HepG2 (cell line): ENCODE data around the gene C19orf33. TPM values are rescaled to one million over a fixed set of nuclear protein-coding genes. Genes with fewer than 3 reads are reported as not detected.

Experiments
- ATAC-seq: fragments of 200-7000 bp; cut with Tn5 transposase; 3 replicates; pipeline ENCODE4 v1.9.1; 2020; ENCODE audit warnings: mild to moderate bottlenecking, moderate library complexity
- BruUV-seq: library from RNA; stranded (reverse); fragments of 400-500 nt; replicated peaks from 2 replicates; lab custom pipeline; 2021; lab: Mats Ljungman, UMichigan
- CTCF ChIA-PET: fragments of 300-600 bp; formaldehyde crosslinking; extraction: SDS; loops from one replicate; lab custom pipeline; 2021; ENCODE audit warnings: low total read pairs, inconsistent platforms, low intra/inter-chr PET ratio; lab: Yijun Ruan, JAX
- POLR2A ChIA-PET: fragments of 350-600 bp; sonication (Branson Sonifier 250); formaldehyde crosslinking; loops from one replicate; lab custom pipeline; 2020; ENCODE audit warnings: antibody characterized with exemption, inconsistent platforms; lab: Yijun Ruan, JAX
- DNase-seq: peaks from one replicate; pipeline ENCODE4 v3.0.0-alpha.2; 2015; ENCODE audit warnings: low spot score
- FAIRE-seq: peaks from 3 replicates; lab custom pipeline; 2011; peaks lifted over from hg19 to GRCh38; lab: Jason Lieb, UNC
- H2AFZ ChIP-seq: one replicate; pipeline ENCODE4 v1.6.1; 2011; ENCODE audit warnings: low read length, inconsistent platforms
- H3K27ac ChIP-seq: fragments of 300-600 bp; 3 replicates; pipeline ENCODE4 v1.8.0; 2011; ENCODE audit warnings: mixed run types, mild to moderate bottlenecking, mixed read lengths, low read length, inconsistent platforms; ENCODE audit not compliant: insufficient read depth; ENCODE audit errors: extremely low read length
- H3K27me3 ChIP-seq, 2 experiments: fragments of 200-600 bp in 1 of 2; 2 replicates in 1 of 2; 3 replicates in 1 of 2; pipeline versions ENCODE4 v1.6.0 to v1.8.0; 2011; ENCODE audit warnings: low read length in 2 of 2, mild to moderate bottlenecking in 2 of 2, moderate library complexity in 2 of 2, inconsistent platforms in 1 of 2; ENCODE audit not compliant: insufficient read depth in 2 of 2, control insufficient read depth in 1 of 2
- H3K36me3 ChIP-seq, 2 experiments: fragments of 200-600 bp in 1 of 2; replicated peaks in 1 of 2; 2 replicates in 1 of 2; 3 replicates in 1 of 2; pipeline versions ENCODE4 v1.5.1 to v1.8.0; 2011; ENCODE audit warnings: low read length in 2 of 2, inconsistent platforms in 1 of 2; ENCODE audit not compliant: insufficient read depth in 2 of 2, control insufficient read depth in 1 of 2
- H3K4me1 ChIP-seq: 2 replicates; pipeline ENCODE4 v1.5.1; 2012; ENCODE audit warnings: low read length, inconsistent platforms; ENCODE audit not compliant: insufficient read depth
- H3K4me2 ChIP-seq: 2 replicates; pipeline ENCODE4 v1.6.0; 2011; ENCODE audit warnings: low read depth, low read length, inconsistent platforms
- H3K4me3 ChIP-seq, 3 experiments: fragments of 200-600 bp in 1 of 3; sonication (generic), shearing (Covaris generic) in 1 of 3; replicated peaks in 1 of 3; 2 replicates each; pipeline ENCODE4 v1.5.1; 2011 to 2016; ENCODE audit warnings: low read length in 3 of 3, inconsistent platforms in 2 of 3, low read depth in 2 of 3, mild to moderate bottlenecking in 2 of 3, control low read depth in 1 of 3, mixed read lengths in 1 of 3; ENCODE audit not compliant: insufficient read depth in 1 of 3
- H3K79me2 ChIP-seq: one replicate; pipeline ENCODE4 v1.6.1; 2011; ENCODE audit warnings: low read length, inconsistent platforms; ENCODE audit not compliant: insufficient read depth
- H3K9ac ChIP-seq: 2 replicates; pipeline ENCODE4 v1.6.0; 2011; ENCODE audit warnings: mild to moderate bottlenecking, low read depth, low read length, inconsistent platforms; ENCODE audit not compliant: insufficient read depth
- H3K9me3 ChIP-seq: 2 replicates; pipeline ENCODE4 v1.5.1; 2012; ENCODE audit warnings: mild to moderate bottlenecking, low read length
- H4K20me1 ChIP-seq: 2 replicates; pipeline ENCODE4 v1.6.0; 2011; ENCODE audit warnings: inconsistent platforms, mild to moderate bottlenecking, low read length, moderate library complexity; ENCODE audit not compliant: insufficient read depth
- ARNT ChIP-seq: fragments of 450-650 bp; IDR thresholded peaks from 2 replicates; pipeline ENCODE4 v1.6.1; 2017
- ATF5 ChIP-seq: sonication (generic); formaldehyde crosslinking; IDR thresholded peaks from 2 replicates; pipeline ENCODE4 v1.4.0; 2020; ENCODE audit warnings: mild to moderate bottlenecking, low read depth, missing genetic modification reagents
- ELF4 ChIP-seq: sonication (generic); formaldehyde crosslinking; IDR thresholded peaks from 2 replicates; pipeline ENCODE4 v1.5.0; 2020; ENCODE audit warnings: missing genetic modification reagents, mild to moderate bottlenecking, moderate library complexity, borderline replicate concordance
- LRRFIP1 ChIP-seq: sonication (generic); formaldehyde crosslinking; conservative IDR thresholded peaks from 2 replicates; pipeline ENCODE4 v1.4.0; 2020; ENCODE audit warnings: missing genetic modification reagents
- SIX4 ChIP-seq: sonication (generic); formaldehyde crosslinking; IDR thresholded peaks from 2 replicates; pipeline ENCODE4 v1.4.0; 2020; ENCODE audit warnings: missing genetic modification reagents
- SKI ChIP-seq: fragments of 450-650 bp; IDR thresholded peaks from one replicate; pipeline ENCODE4 v1.6.1; 2018; ENCODE audit warnings: mild to moderate bottlenecking; ENCODE audit not compliant: partially characterized antibody
- ZC3H13 ChIP-seq: sonication (generic); formaldehyde crosslinking; IDR thresholded peaks from 2 replicates; pipeline ENCODE4 v1.8.1; 2023; ENCODE audit warnings: mild to moderate bottlenecking, missing genetic modification reagents, moderate library complexity
- ZNF329 ChIP-seq: sonication (generic); formaldehyde crosslinking; IDR thresholded peaks from 2 replicates; pipeline ENCODE4 v1.9.0; 2021; ENCODE audit warnings: low read depth, mild to moderate bottlenecking, missing genetic modification reagents
- ZNF446 ChIP-seq: sonication (generic); formaldehyde crosslinking; IDR thresholded peaks from 2 replicates; pipeline ENCODE4 v1.5.0; 2020; ENCODE audit warnings: mild to moderate bottlenecking, missing genetic modification reagents
- ZNF451 ChIP-seq: sonication (generic); formaldehyde crosslinking; IDR thresholded peaks from 2 replicates; pipeline ENCODE4 v1.5.0; 2020; ENCODE audit warnings: mild to moderate bottlenecking, missing genetic modification reagents
- ZNF513 ChIP-seq: sonication (generic); formaldehyde crosslinking; conservative IDR thresholded peaks from 2 replicates; pipeline ENCODE4 v1.5.0; 2020; ENCODE audit warnings: missing genetic modification reagents
- ZNF557 ChIP-seq: sonication (generic); formaldehyde crosslinking; IDR thresholded peaks from 2 replicates; pipeline ENCODE4 v1.4.0; 2020; ENCODE audit warnings: missing genetic modification reagents
- ZNF687 ChIP-seq: sonication (generic); formaldehyde crosslinking; IDR thresholded peaks from 2 replicates; pipeline ENCODE4 v1.5.1; 2020; ENCODE audit warnings: mild to moderate bottlenecking, missing genetic modification reagents, moderate library complexity
- WGBS: methylation state at CpG from one replicate; pipeline ENCODE4 v1.1.6; 2017; ENCODE audit warnings: low lambda C conversion rate; 5-methylcytosine and 5-hydroxymethylcytosine counted together
- in situ Hi-C: cut with HindIII; loops from 2 replicates; pipeline ENCODE4 v1.10.0; 2017; ENCODE audit warnings: low pct_unique_long_range_greater_than_20kb; ENCODE audit not compliant: extremely low pct_ligation_motif_present
- intact Hi-C: fragments of 100-400 bp; cut with micrococcal nuclease; formaldehyde crosslinking; loops from one replicate; pipeline ENCODE4 v1.10.0; 2022; ENCODE audit not compliant: unreplicated experiment
- polyA plus RNA-seq, 8 experiments: library from polyadenylated mRNA; depleted of rRNA in 3 of 8; stranded (reverse) in 7 of 8; unstranded in 1 of 8; fragments of >200 nt; fragmentation: Illumina TruSeq in 4 of 8; extraction: Trizol in 4 of 8; gene quantifications; 2 replicates each; pipeline versions ENCODE4 v1.2.1 to v1.2.3, GENCODE V29; 2011 to 2016; ENCODE audit warnings: low read depth in 4 of 8, missing spikeins in 1 of 8, mixed read lengths in 1 of 8; ENCODE audit not compliant: insufficient read depth in 1 of 8
- total RNA-seq, 5 experiments: library from RNA; depleted of rRNA; stranded (reverse); fragments of >200 nt; fragmentation: Illumina TruSeq; extraction: Trizol; gene quantifications; 2 replicates each; pipeline ENCODE4 v1.2.3, GENCODE V29; 2016; ENCODE audit warnings: low read depth in 1 of 5

Gene C19orf33
- total and polyA plus RNA-seq, 2 of the 13 experiments (the other 11 are each of a cell fraction or from before 2014, with no cell fraction given), result 2.5 to 3.3 TPM

GRCh38 chr19:38266981-38267597 lies 37.0 kb upstream of the C19orf33 start (continued):
- no peak for TF ChIP-seq ZNF329 (CRISPR knock-in tag)
- TF ChIP-seq SIX4, result no peak

GRCh38 chr19:38267761-38268483 lies 36.1 kb upstream of the C19orf33 start:
- Histone ChIP-seq H2AFZ (no peak overlapping the region), H3K79me2 (no peaks in the 10 kb centered on the region), H4K20me1 (no peaks in the 10 kb centered on the region), H3K27ac (no peak overlapping the region), H3K4me1 (peaks cover 73% of the 10 kb centered on the region), H3K4me2 (peak overlapping the region; percentile 75; the same call in 1 of the 2 replicates), H3K27me3 (peaks cover 0 to 6% of the 10 kb centered on the region in 2 experiments; a peak in 2 of 5 replicates), H3K36me3 (no peaks in the 10 kb centered on the region), H3K9me3 (no peaks in the 10 kb centered on the region), H3K9ac (no peak overlapping the region), H3K4me3 (peak overlapping the region in 1 of 3 experiments; percentile 56; a peak in 1 of 6 replicates)
- no TSS peak for BruUV-seq
- no peak for FAIRE-seq
- no peak for DNase-seq
- in situ Hi-C loops, result no loop called here
- ChIA-PET CTCF (no interaction called here), POLR2A (no interaction called here)
- ATAC-seq, result no peak
- 16% methylated on average over 12 of the region's 12 CpGs for WGBS
- intact Hi-C loops, result no loop called here
- TF ChIP-seq ELF4 (CRISPR knock-in tag), result no peak
- TF ChIP-seq ZNF513, result no peak
- no peak for TF ChIP-seq SKI
- no peak for TF ChIP-seq ATF5 (CRISPR knock-in tag)
- TF ChIP-seq ZNF446 (CRISPR knock-in tag), result no peak
- no peak for TF ChIP-seq ZC3H13 (CRISPR knock-in tag)
- no peak for TF ChIP-seq LRRFIP1 (CRISPR knock-in tag)
- no peak for TF ChIP-seq ZNF687 (CRISPR knock-in tag)
- TF ChIP-seq ZNF451 (CRISPR knock-in tag), result no peak
- TF ChIP-seq ZNF557 (CRISPR knock-in tag), result no peak
- TF ChIP-seq ARNT, result no peak
